Activated CD4-positive, alpha-beta T cell treated with anti-CD3 and anti-CD28 coated beads, Interleukin-2, amount 50 U/mL, for 24 hours (primary cell): Measurements from ENCODE around the gene ITPR2.
"Not testable (repeated sequence)": the region's sequence is repeated elsewhere in the genome, so short reads cannot be mapped to it uniquely, and the experiment has no call there.

Experiments
- DNase-seq, 2 donors: peaks; one replicate each; pipeline ENCODE4 v3.0.0-alpha.2; 2020; ENCODE audit warnings: low read depth in 1 of 2, low spot score in 1 of 2

The ITPR2 gene

GRCh38 chr12:26633591-26634210, 199.3 kb downstream of the ITPR2 start:
- DNase-seq: no peak

DNA sequence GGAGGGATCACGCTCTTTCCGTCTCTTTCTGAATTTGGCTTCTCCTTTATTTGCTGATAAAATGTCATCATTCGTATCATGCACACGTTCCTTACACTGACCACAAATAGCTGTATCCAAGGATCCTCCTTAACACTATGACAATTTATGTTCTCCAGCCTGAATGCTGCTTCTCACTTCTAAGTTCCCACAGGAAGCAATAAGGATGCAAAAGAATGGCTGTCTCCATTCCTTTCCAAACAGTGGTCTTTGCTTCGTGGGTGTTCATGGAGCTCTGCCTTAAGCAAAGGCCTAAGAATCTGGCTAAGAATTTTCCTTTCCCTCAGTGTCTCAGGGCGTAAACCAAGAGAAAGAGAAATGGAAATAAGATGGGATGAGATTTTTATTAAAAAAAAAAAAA, 200.2 kb downstream of the ITPR2 start:
- DNase-seq: no peak

GRCh38 chr12:26631846-26632245, 201.1 kb downstream of the ITPR2 start:
- no peak for DNase-seq

GRCh38 chr12:26630546-26631027, 202.4 kb downstream of the ITPR2 start:
- no peak for DNase-seq

DNA sequence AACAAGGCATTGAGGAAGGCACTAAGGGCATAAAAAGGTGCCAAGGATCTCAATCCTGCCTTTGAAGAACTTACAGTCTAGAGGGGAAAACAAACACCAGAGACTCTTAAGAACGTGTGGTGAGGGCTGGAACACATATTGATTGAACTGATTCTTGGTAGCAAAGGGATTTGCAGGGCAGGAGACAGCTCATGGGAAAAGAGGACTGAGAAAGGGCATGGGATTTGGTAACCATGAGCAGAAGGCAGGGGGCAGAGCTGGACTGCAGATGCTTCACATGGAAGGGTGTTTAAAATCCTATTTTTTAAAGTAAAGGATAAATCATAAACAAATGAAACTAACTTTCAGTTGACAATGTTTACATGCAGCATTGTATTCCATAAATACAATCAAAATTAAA, 203.1 kb downstream of the ITPR2 start:
- no peak for DNase-seq

- no peak for DNase-seq
Measured at GRCh38 chr12:26628234-26628633, 204.8 kb downstream of the ITPR2 start.

- DNase-seq: no peak
Measured at GRCh38 chr12:26627335-26627734, 205.7 kb downstream of the ITPR2 start.

DNA sequence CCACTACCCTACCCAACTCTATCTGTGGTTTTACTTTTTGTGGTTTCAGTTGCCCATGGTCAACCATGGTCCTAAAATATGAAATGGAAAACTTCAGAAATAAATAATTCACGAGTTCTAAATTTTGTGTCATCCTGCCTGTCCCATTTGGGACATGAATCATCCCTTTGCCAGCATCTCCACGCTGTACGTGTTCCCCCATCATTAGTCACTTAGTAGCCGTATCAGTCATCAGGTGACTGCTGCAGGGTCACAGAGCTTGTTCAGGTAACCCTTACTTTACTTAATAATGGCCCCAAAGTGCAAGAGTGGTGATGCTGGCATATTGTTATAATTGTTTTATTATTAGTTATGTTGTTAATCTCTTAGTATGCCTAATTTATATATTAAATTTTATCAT, 209.9 kb downstream of the ITPR2 start:
- DNase-seq: no peak

GRCh38 chr12:26622601-26623000, 210.4 kb downstream of the ITPR2 start:
- no peak for DNase-seq

DNA sequence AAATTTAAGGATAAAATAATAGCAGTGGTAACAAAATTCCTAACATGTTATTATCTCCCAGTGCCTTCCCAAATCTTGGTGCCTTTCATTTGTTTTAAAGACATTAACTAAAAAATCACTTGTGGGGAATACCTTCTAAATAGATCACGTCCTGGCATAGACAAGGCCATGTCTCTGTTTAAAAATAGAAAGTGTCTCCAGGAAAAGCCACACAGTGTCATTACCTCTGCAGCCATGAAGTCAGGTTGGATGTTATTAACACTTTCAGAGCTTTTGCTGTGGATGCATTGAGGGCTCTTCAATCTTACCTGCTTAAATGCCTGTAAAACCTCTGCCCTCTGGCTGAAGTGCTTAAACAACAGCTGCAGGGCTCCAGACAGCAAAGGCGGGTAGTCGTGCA, 211.1 kb downstream of the ITPR2 start:
- no peak for DNase-seq

DNA sequence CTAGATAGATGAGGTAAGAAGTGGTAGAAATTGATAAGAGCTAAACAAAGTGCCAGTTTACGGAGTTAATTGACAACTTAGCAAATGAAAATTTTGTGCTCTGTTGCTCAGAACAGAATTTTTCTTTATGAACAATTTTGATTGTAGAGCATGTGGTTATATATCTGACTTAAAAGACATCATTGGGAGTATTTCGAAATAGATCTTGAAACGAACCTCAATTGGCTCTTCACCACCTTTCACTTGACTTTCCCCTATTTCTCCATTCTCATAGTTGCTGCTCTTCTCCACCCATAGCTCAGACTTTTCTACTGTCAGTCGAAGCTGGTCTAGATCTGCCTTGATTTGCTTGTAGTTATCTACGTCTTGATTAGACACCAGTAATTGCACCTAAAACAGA, 212.1 kb downstream of the ITPR2 start:
- no peak for DNase-seq

DNA sequence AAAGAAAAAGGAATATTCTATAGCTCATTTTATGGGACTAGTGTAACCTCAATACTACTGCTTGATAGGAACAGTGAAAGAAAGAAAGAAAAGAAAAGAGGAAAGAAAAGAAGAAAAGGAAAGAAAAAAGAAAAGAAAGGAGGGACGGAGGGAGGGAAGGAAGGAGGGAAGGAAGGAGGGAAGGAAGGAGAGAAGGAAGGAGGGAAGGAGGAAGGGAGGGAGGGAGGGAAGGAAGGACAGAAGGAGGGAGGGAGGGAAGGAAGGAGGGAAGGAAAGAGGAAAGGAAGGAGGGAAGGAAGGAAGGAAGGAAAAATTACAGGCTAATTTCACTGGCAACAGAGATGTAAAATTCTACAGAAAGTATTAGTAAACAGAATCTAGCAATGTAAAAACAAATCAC, 215.5 kb downstream of the ITPR2 start:
- DNase-seq: no peak

- DNase-seq: no peak
Measured at GRCh38 chr12:26614011-26614616, 218.9 kb downstream of the ITPR2 start.

DNA sequence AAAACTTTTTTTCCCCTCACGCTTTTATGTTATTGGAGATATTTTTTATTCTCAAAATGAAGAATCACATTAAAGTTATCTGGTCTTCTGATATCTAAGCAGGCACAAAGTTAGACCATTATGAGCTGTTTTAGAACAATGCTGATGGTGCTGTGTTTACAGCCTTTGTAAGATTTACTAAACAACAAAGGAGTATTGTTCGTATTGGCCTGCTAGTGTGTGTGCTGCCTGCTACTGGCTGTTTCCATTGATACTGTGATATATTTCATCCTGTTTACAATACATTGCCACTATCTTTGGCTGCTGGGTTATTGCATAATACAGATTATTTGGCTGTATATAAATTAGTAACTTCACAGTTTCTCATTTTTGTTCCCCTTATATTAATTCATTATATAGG, 220.8 kb downstream of the ITPR2 start:
- no peak for DNase-seq

- DNase-seq: no peak
Measured at GRCh38 chr12:26611598-26611997, 221.4 kb downstream of the ITPR2 start.

- no peak for DNase-seq
Measured at GRCh38 chr12:26610774-26611173, 222.2 kb downstream of the ITPR2 start.

DNA sequence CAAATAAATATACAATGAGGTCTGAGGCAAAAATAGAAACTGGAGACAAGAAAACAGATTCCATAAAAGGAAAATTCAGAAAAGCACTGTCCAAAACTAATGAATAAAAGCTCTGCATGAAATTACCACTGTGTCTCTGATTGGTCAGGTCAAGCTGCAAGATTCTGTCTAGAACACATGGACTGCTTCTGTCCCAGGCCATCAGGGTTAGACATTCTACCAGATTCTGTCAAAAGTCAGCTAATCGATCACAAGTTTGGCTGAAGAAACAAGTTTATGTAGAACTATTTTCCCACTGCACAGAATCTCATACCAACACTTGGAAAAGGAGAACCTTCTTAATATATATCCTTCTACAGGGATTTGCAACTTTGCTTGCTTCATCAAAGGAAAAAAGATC, 223.0 kb downstream of the ITPR2 start:
- DNase-seq: no peak

DNA sequence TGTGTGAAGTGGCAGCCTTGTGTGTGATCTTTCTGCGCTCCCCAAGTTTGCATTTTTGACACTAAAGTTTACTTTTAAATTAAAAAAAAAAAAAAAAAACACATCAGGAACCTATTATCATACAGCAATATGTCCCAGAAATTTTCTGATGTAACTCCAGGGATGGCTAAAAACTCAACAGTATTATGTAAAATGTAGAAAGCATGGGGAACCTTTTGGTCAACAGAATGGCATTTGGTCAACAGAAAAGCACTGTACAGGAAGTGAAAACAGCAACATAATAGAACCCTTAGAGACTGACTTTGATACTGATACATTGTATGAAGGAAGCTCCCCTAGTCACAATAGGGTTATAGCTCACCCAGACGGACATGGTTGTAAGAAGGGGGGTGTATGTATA, 224.3 kb downstream of the ITPR2 start:
- no peak for DNase-seq

GRCh38 chr12:26608273-26608672, 224.7 kb downstream of the ITPR2 start:
- DNase-seq: no peak

DNA sequence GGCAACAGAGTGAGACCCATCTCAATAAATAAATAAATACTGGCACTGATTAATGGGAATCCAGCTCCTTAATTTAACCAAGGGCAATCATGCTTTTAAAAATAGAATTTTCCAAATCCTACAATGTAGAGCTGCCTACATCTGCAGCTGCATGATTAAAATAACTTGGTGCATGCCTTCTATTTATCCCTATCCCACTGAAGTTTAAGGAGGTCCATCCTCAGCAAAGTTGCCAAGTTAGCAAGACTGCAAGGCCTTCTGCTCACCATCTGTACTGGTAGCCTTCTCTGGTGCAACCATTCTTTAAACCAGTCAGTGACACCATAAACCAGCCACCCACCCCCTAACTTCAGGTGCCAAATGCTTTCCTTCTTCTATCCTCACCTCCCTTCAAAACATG, 226.1 kb downstream of the ITPR2 start:
- no peak for DNase-seq

- DNase-seq: not testable (repeated sequence)
Measured at GRCh38 chr12:26604813-26605212, 228.2 kb downstream of the ITPR2 start.

DNA sequence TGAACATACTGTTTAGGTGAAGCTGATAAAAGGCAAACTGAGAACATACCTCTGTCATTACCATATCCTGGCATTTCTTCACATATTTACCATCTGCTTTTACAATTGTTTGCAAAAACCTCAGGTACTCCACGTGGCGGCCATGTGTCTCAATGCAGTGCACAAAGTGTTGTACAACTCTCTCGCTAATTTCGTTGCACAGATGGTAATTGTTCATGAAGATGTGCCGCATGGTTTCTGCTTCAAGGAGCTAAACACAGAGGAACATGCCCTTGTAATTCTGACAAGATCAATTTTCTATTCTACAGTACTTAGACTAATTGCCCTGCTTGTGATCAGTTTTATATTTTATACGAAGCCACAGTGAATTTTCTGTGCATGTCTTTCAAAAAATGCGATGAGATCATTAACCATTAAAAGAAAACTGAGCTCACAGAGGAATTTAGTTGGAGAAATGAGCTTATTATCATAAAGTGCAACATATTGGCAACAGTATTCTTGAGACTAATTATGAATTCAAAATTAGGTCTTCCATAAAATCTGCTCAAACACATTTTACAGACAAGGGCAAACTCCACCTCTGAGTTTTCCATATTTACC, 233.8 kb downstream of the ITPR2 start:
- DNase-seq: no peak

DNA sequence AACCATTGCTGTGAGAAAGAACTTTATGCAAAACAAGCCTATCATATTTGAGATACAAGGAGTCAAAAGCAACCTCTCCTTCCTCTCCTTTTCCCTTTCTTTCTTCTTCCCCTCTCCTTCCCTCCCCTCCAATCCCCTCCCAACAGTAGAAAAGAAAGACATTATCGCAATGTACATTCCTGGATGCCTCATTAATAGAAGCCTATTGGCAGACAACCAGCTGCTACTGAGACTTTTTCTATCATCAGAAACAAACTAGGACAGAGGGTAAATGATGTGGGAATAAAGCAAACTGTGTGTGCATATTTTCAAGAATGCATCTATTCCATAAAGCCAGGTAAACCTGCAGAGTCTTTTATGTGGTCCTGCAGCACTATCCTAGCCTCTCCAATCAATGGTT, 237.2 kb downstream of the ITPR2 start:
- DNase-seq: no peak
